Measurements from ENCODE around the gene EIF5A. TPM values are rescaled to one million over a fixed set of nuclear protein-coding genes. Genes with fewer than 3 reads are reported as not detected.
A peak's percentile ranks its signal among the peaks of the same experiment; 100 is the strongest.

The EIF5A gene
- polyA plus RNA-seq, 2 of the 4 experiments (the other 2 are of a cell fraction), result 969 to 1,918 TPM

DNA sequence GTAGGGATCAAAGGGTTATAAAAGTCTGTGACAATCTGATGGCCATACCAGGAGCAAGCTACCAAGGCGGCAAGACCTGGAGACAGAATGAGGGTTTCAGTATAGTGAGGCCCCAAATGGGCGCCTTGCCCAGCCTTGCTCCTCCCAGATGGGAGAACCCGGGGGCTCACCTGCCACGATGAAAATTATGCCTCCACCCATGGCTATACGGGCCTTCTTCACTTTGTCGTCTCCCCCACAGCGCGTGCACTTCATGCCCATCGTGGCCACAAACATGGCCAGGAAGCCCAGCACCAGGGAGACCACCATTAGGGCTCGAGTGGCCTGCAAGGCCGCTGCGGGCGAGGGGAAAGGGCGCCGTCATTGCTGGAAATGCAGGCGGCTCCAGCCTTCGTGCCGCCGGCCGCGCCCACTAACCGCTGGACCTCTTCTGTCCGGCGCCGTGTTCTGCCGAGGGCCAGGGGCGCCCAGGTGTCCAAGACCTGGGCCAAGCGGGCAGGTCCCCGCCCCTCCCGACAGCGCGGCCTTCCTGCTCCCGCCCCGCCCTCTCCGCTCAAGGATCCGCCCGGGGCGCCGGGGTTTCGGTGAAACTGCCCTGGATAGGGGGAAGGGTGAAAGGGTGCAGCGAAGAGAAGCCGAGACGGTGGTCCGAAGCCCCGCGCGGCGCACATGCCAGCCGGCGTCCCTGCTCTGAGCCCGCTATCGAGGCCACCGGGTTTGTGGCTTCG is 46.6 kb upstream of the EIF5A start:
- no peak overlapping the region for H3K4me3 ChIP-seq
- ATAC-seq (0 out of 6 replicates have a peak, but pooled peaks of 1 of the 2 experiments have one; percentile 2), DNase-seq (ENCODE audit: low read depth in 1 of 2, low spot score in 1 of 2) (no peak), FAIRE-seq (no peak)
- peaks cover 50% of the 10 kb centered on the region for H3K4me1 ChIP-seq
- 95% methylated on average over 54 of the region's 54 CpGs for WGBS (ENCODE audit: missing lambda C conversion rate)
- POLR2A ChIA-PET, result no interaction called here
- H3K9me3 ChIP-seq, result no peaks in the 10 kb centered on the region
- CTCF ChIA-PET, result interaction anchor here (1.0 to 2.2 kb wide), 3 partner anchors 18 to 36 kb away, joined by 4 to 12 read pairs (median 4); partner anchors contain the start of gene SLC2A4
- H3K4me2 ChIP-seq, result no peak overlapping the region
- H3K27ac ChIP-seq, result no peak overlapping the region; a peak in 1 of 6 replicates
- TF ChIP-seq HES2 (IDR thresholded peaks at IDR 0.05) (no peak), NR3C1 (IDR thresholded peaks at IDR 0.05) (no peak), JUNB (IDR thresholded peaks at IDR 0.05) (no peak)

GRCh38 chr17:7261379-7262191 is 45.8 kb upstream of the EIF5A start:
- DNase-seq (ENCODE audit: low read depth in 1 of 2, low spot score in 1 of 2) (no peak), ATAC-seq (no peak), FAIRE-seq (no peak)
- Histone ChIP-seq H3K9me3 (no peaks in the 10 kb centered on the region), H3K27ac (no peak overlapping the region; a peak in 1 of 6 replicates), H3K4me2 (no peak overlapping the region), H3K4me1 (peaks cover 57% of the 10 kb centered on the region), H3K4me3 (no peak overlapping the region)
- TF ChIP-seq FOXS1 (CRISPR knock-in tag; IDR thresholded peaks at IDR 0.05) (no peak), ESRRA (IDR thresholded peaks at IDR 0.05; ENCODE audit: borderline replicate concordance, low read length) (no peak), NFE2L2 (conservative IDR thresholded peaks at IDR 0.05; ENCODE audit: low read length) (no peak), CTCF (IDR thresholded peaks at IDR 0.05) (no peak), HOXA7 (CRISPR knock-in tag; IDR thresholded peaks at IDR 0.05) (no peak), KDM1A (IDR thresholded peaks at IDR 0.05; ENCODE audit: low read depth) (no peak), HOXB13 (CRISPR knock-in tag; IDR thresholded peaks at IDR 0.05; ENCODE audit: low read depth) (no peak), USF2 (IDR thresholded peaks at IDR 0.05) (no peak), HES2 (IDR thresholded peaks at IDR 0.05) (no peak)
- TF ChIP-seq, protein P1, sequence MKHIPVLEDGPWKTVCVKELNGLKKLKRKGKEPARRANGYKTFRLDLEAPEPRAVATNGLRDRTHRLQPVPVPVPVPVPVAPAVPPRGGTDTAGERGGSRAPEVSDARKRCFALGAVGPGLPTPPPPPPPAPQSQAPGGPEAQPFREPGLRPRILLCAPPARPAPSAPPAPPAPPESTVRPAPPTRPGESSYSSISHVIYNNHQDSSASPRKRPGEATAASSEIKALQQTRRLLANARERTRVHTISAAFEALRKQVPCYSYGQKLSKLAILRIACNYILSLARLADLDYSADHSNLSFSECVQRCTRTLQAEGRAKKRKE (CRISPR knock-in tag; IDR thresholded peaks at IDR 0.05; ENCODE audit: low read depth), result no peak
- 94% methylated on average over 65 of the region's 71 CpGs for WGBS (ENCODE audit: missing lambda C conversion rate)
- ChIA-PET CTCF (interaction anchor here (1.2 kb wide), 1 partner anchor 35 kb away, joined by 4 read pairs; no protein-coding TSS in a partner anchor), POLR2A (no interaction called here)

- peaks cover 65% of the 10 kb centered on the region for H3K4me1 ChIP-seq
- ATAC-seq, result no peak
- peak within 1 kb of the TSS; percentile 73 to 83 for H3K27ac ChIP-seq
- no peak for DNase-seq (ENCODE audit: low read depth in 1 of 2, low spot score in 1 of 2)
- CTCF ChIA-PET, result interaction anchor here (1.1 to 4.3 kb wide), 4 partner anchors 18 to 34 kb away, joined by 3 to 52 read pairs (median 4); partner anchors contain the start of gene SLC2A4
- no peaks in the 10 kb centered on the region for H3K9me3 ChIP-seq
- no peak within 1 kb of the TSS for H3K4me3 ChIP-seq
- TF ChIP-seq MAFK (IDR thresholded peaks at IDR 0.05; ENCODE audit: partially characterized antibody) (no peak), GATA3 (IDR thresholded peaks at IDR 0.05; ENCODE audit: borderline replicate concordance) (no peak), BCL3 (IDR thresholded peaks at IDR 0.05) (no peak), RCOR1 (IDR thresholded peaks at IDR 0.05; ENCODE audit: low read depth, low read length) (no peak), JUN (IDR thresholded peaks at IDR 0.05) (no peak), POLR2AphosphoS2 (conservative IDR thresholded peaks at IDR 0.05; ENCODE audit: low read length) (no peak), RARB (CRISPR knock-in tag; IDR thresholded peaks at IDR 0.05) (no peak), RNF2 (IDR thresholded peaks at IDR 0.05; ENCODE audit: borderline replicate concordance, low read depth) (no peak), MYC (IDR thresholded peaks at IDR 0.05; ENCODE audit: borderline replicate concordance, low read length) (no peak), CBX8 (IDR thresholded peaks at IDR 0.05) (no peak)
- TF ChIP-seq, protein P2, sequence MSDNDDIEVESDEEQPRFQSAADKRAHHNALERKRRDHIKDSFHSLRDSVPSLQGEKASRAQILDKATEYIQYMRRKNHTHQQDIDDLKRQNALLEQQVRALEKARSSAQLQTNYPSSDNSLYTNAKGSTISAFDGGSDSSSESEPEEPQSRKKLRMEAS (IDR thresholded peaks at IDR 0.05), result no peak
- POLR2A ChIA-PET, result no interaction called here
- FAIRE-seq, result no peak
- peak within 1 kb of the TSS; percentile 79 for H3K4me2 ChIP-seq
- WGBS (ENCODE audit: missing lambda C conversion rate), result 90% methylated on average over 64 of the region's 64 CpGs
These were observed 45.1 kb upstream of the EIF5A start, which contains the start of gene CLDN7 for GRCh38 chr17:7262192-7262934. CLDN7 (minus strand) TSS chr17:7262478; CDS start chr17:7262043, 435 bp downstream.

Measured in A549 (cell line).